HG03442 (cell line): Measurements from ENCODE around the gene ATG10.

Experiments used
- ATAC-seq: cut with Tn5 transposase; IDR thresholded peaks from one replicate; pipeline ENCODE4 v1.9.1; 2021; ENCODE audit warnings: mild to moderate bottlenecking, moderate library complexity; ENCODE audit not compliant: unreplicated experiment

ATG10 gene

GRCh38 chr5:82160948-82161347, 189.1 kb downstream of the ATG10 start:
- ATAC-seq: no peak

- ATAC-seq: no peak
These were observed 190.8 kb downstream of the ATG10 start for GRCh38 chr5:82162573-82162972.

DNA sequence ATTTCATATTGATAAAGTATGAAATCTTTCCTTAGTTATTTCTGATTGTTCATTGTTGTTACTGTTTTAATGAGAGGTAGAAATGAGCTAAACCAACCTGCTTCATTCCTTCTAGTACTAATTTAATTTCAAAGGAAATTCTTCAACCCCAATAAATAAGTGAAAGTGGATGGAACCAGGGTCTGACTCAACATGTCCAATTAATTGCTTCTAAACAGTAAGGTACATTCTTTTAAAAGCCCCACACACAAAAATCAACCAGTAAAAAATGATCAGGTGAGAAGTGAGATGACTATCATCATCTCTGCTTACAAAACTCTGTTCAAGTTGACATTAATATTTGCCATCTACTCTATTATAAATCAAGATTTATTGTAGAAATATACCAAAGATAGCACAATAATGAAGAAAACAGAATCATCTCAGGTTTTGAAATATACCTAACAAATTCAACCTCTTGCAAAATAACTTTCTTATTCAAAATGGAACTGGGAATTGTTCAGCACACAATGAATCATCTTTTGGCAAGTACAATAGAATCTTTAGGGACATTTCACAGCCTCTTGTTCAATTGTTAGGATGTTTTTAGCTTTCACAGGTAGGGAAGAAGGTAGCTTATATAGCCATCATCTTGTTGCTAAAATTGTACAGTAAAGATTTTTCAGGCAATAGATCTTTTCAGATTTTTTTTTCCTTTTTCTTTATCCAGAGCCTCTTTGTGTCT, 191.8 kb downstream of the ATG10 start:
- ATAC-seq: no peak

DNA sequence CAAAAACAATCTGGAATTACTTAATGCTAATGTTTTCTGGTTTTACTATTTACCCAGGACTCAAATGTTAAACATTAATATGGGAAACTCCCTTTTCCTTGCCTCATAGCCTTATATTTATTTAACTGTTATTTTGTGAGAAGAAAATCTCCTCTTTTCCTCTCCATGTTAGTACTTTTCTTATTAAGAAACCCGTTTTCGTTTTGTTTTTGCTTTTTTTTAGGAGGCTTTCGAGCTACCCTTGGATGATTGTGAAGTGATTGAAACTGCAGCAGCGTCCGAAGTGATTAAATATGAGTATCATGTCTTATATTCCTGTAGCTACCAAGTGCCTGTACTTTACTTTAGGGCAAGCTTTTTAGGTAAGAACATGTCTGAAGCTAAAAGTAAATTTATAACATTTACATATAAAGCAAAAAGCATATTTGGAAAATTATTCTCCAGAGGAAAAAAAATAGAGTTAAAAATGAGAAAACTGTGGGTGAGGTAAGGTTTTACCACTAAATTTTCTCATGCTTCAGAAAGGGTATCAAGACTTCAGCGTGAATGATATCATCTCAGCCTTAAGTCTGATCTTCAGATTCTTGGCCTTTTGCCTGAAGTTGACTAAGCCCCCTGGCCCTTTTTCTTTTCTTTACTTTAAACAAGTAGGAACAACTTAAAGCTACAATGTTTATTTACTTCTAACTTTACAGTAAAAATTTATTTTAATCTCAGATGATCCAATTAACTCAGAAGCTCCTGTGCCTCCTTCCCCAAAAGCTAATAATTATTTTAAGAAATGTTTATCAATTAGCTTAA, 192.6 kb downstream of the ATG10 start:
- no peak for ATAC-seq

DNA sequence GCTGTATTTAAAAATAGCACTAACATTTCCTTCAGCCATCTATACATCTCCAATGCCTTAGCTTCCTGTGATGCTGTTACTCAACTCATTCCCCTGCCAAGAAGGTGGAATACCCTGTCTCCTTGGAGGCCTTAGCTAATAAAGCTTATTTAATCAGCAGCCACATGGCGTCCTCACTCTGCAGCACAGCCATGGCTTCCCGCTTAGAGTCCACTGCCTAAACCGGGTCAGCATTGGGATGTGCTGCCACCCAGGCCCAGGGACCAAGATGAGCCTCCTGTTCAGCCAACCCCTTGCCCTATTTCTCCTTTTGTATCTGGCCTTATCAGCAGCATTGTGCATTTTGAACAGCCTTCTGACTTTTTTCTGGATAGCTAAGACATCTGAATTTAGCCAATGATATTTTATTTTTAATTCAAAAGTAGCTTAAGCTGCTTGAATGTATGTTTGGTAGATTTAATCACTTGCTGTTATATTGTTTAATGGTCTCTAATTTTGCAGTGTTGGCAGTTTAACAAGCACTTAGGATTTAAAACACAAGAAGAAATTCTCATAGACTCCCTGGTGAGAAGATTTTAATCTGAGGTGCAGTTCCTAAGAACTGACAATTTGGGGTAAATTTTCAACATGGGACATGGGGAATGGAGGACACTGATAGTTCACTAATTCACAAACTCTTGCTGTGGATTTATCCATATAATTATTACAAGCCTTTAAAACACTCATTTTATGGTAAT, 193.3 kb downstream of the ATG10 start:
- no peak for ATAC-seq

DNA sequence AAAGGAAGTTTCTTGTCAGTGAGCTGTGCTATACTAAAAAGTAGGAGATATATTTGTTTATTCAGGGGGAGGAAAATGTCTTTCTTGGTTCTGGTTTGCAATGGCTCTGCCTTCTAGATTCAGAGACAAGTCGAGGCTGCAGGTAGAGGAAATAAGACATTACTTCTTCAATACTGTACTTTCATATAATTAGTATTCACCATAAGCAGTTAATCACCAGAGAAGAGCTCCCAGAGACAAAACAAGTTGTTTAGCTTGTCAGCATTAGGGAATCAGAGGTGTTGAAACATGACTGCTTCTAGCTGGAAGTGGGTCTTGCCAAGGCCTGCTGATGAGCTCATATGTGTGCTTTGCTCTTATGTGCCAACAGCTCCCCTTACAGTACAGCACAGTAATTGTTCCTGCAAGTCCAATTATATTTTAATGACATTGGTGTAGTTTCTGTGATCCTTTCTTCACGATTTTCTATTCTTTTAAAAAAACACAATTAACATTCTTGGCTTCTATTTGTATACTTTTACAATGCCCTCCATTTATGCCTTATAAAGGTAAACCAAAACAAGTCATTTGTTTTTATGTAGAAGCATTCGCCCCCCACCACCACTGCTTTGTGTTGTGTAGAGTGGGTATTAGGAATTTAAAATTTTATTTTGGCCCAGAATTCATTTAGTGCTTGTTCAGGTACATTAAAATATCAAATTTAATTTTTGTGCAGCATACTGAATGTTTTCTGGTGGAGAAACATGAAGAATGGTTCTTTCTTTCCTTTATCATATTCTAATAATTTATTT, 194.1 kb downstream of the ATG10 start:
- peak; percentile 94 for ATAC-seq

DNA sequence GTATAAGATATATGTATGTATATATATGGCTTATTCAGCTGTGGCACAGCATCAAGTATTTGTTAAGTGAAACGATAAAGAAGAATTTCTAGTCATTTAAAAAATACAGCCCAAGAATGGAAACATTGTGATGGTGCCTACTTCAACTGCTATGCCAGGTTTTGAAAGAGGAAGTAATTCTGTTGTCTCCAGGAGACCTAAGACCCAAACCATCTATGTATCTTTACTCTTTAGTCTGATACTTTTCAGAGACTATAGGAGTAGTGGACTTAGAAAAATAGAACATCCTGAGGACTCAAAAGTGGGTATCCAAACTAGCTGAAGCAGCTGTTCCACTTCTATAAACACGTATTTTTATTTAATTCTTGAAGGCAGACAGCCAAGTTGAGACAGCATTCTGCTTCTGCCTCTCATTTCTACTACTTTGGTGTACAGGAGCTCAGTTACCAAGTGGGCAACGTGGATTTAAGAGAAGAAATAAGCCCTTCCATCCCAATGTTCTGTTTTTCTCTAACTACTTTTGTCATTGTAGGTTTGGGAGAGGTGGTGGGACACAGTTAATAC, 195.6 kb downstream of the ATG10 start:
- ATAC-seq: no peak

- no peak for ATAC-seq
These were observed 196.5 kb downstream of the ATG10 start for GRCh38 chr5:82168294-82168693.

- no peak for ATAC-seq
These were observed 198.1 kb downstream of the ATG10 start for GRCh38 chr5:82169892-82170291.

GRCh38 chr5:82174128-82174918, 202.5 kb downstream of the ATG10 start:
- peak; percentile 99 for ATAC-seq

- ATAC-seq: no peak
These were observed 203.0 kb downstream of the ATG10 start for GRCh38 chr5:82174919-82175219.

- ATAC-seq: no peak
These were observed 204.4 kb downstream of the ATG10 start for GRCh38 chr5:82176115-82176814.

- ATAC-seq: no peak
These were observed 206.6 kb downstream of the ATG10 start for GRCh38 chr5:82178378-82178777.

DNA sequence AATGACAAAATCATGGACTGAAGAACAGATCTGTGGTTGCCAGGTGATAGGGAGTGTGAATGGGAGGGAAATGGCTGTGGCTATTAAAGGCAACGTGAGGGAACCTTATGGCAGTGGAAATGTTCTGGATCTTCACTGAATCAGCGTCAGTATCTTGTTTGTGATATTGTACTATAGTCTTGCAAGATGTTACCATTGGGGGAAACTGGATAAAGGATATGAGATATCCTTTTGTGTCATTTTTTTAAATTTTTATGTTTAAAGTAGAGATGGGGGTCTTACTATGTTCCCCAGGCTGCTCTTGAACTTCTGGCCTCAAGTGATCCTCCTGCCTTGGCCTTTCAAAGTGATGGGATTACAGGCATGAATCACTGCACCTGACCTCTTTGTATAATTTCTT, 210.8 kb downstream of the ATG10 start:
- ATAC-seq: no peak

DNA sequence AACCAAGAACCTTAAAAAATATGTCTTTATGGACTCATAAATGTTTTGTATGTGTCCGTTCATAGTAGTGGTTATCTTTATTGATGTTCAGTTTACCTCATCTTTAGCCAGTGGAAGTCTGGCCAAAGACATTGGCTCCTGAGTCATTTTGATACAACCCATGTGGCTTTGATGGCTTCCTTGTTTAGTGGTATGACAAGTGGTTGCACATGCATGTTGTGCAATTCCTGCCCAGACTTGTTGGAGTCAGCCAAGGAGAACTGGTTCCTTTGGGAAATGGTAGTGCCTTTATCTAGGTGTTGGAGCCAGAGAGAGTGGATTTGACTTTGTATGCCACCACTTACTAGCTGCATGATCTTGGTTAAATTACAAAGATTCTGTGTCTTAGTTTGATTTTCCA, 212.0 kb downstream of the ATG10 start:
- ATAC-seq: peak; percentile 82

- no peak for ATAC-seq
These were observed 214.0 kb downstream of the ATG10 start for GRCh38 chr5:82185851-82186250.

- ATAC-seq: no peak
These were observed 225.7 kb downstream of the ATG10 start for GRCh38 chr5:82197550-82197949.

GRCh38 chr5:82204567-82204966, 232.7 kb downstream of the ATG10 start:
- no peak for ATAC-seq

GRCh38 chr5:82205005-82205404, 233.2 kb downstream of the ATG10 start:
- no peak for ATAC-seq
